ENCODE results near the gene OLFML1. TPM values are rescaled to one million over a fixed set of nuclear protein-coding genes. Genes with fewer than 3 reads are reported as not detected.
A peak's percentile ranks its signal among the peaks of the same experiment; 100 is the strongest.

OLFML1 gene
- total RNA-seq, 2 experiments from 2014 or later = not detected

GRCh38 chr11:7511401-7511800 is 26.1 kb downstream of the OLFML1 start:
- no peaks in the 10 kb centered on the region for H3K36me3 ChIP-seq (ENCODE audit: insufficient read depth, low read length)
- no TSS peak for BruUV-seq (replicated peaks)
- TF ChIP-seq EZH2phosphoT487 (IDR thresholded peaks at IDR 0.05; ENCODE audit: borderline replicate concordance, low read depth, low read length) = no peak
- no peak for TF ChIP-seq CTCF (conservative IDR thresholded peaks at IDR 0.05; ENCODE audit: low read length)
- peaks cover 26% of the 10 kb centered on the region for H3K79me2 ChIP-seq (ENCODE audit: insufficient read depth, low read depth, low read length)
- peak overlapping the region; percentile 97 for H3K4me3 ChIP-seq (ENCODE audit: low read depth, low read length, poor library complexity, severe bottlenecking)
- H3K9me3 ChIP-seq (ENCODE audit: low read length) = no peaks in the 10 kb centered on the region
- H3K27ac ChIP-seq (ENCODE audit: low read depth, low read length, poor library complexity, severe bottlenecking) = peak overlapping the region; percentile 97
- peak overlapping the region; percentile 68; the same call in 1 of the 2 replicates for H2AFZ ChIP-seq (ENCODE audit: low read length)
- peaks cover 39% of the 10 kb centered on the region for H3K4me1 ChIP-seq (ENCODE audit: insufficient read depth, low read length, poor library complexity, severe bottlenecking)
- CTCF ChIA-PET (ENCODE audit: unreplicated experiment) = interaction anchor here (0.8 to 0.9 kb wide), 2 partner anchors 9 to 13 kb away, joined by 3 read pairs; no protein-coding TSS in a partner anchor
- no peaks in the 10 kb centered on the region for H3K9me2 ChIP-seq (ENCODE audit: insufficient read depth, low read length)
- POLR2A ChIA-PET = interaction anchor here (0.5 to 3.1 kb wide), 5 partner anchors 10 to 82 kb away, joined by 3 to 12 read pairs (median 4); no protein-coding TSS in a partner anchor
- DNase-seq (ENCODE audit: low spot score) = peak; percentile 64
- peak overlapping the region; percentile 87 for H3K4me2 ChIP-seq (ENCODE audit: low read length)
- no peaks in the 10 kb centered on the region for H4K20me1 ChIP-seq (ENCODE audit: insufficient read depth, low read length)
- intact Hi-C loops (cut with micrococcal nuclease; ENCODE audit: unreplicated experiment) = loop anchor here (10.0 kb wide), 2 partner anchors 1117 to 1173 kb away; partner anchors contain the start of genes RPL27A, SMPD1 and TRIM66

- no peaks in the 10 kb centered on the region for H3K36me3 ChIP-seq (ENCODE audit: insufficient read depth, low read length)
- no peaks in the 10 kb centered on the region for H3K9me2 ChIP-seq (ENCODE audit: insufficient read depth, low read length)
- no peaks in the 10 kb centered on the region for H3K9me3 ChIP-seq (ENCODE audit: low read length)
- BruUV-seq (replicated peaks) = no TSS peak
- peak overlapping the region; percentile 97 for H3K27ac ChIP-seq (ENCODE audit: low read depth, low read length, poor library complexity, severe bottlenecking)
- DNase-seq (ENCODE audit: low spot score) = peak; percentile 91
- H3K4me2 ChIP-seq (ENCODE audit: low read length) = peak overlapping the region; percentile 87
- no peaks in the 10 kb centered on the region for H4K20me1 ChIP-seq (ENCODE audit: insufficient read depth, low read length)
- ChIA-PET POLR2A (interaction anchor here (1.2 to 3.1 kb wide), 6 partner anchors 8 to 33 kb away, joined by 3 to 12 read pairs (median 5); no protein-coding TSS in a partner anchor), CTCF (ENCODE audit: unreplicated experiment) (interaction anchor here (0.5 to 1.1 kb wide), 5 partner anchors 8 to 127 kb away, joined by 3 read pairs; no protein-coding TSS in a partner anchor)
- H3K79me2 ChIP-seq (ENCODE audit: insufficient read depth, low read depth, low read length) = peaks cover 39% of the 10 kb centered on the region
- peak overlapping the region; percentile 68 for H2AFZ ChIP-seq (ENCODE audit: low read length)
- H3K4me1 ChIP-seq (ENCODE audit: insufficient read depth, low read length, poor library complexity, severe bottlenecking) = peaks cover 49% of the 10 kb centered on the region
- intact Hi-C loops (cut with micrococcal nuclease; ENCODE audit: unreplicated experiment) = loop anchor here (1.0 to 10.0 kb wide), 5 partner anchors 37 to 1172 kb away; partner anchors contain the start of genes RPL27A, SMPD1 and TRIM66
- peak overlapping the region; percentile 97 for H3K4me3 ChIP-seq (ENCODE audit: low read depth, low read length, poor library complexity, severe bottlenecking)
- TF ChIP-seq EZH2phosphoT487 (IDR thresholded peaks at IDR 0.05; ENCODE audit: borderline replicate concordance, low read depth, low read length) = no peak
- no peak for TF ChIP-seq CTCF (conservative IDR thresholded peaks at IDR 0.05; ENCODE audit: low read length)
Observed at GRCh38 chr11:7512525-7513233, 27.4 kb downstream of the OLFML1 start.
